ENCODE measurements around the gene FAM53A.

- no peak for TF ChIP-seq CTCF (IDR thresholded peaks at IDR 0.05; ENCODE audit: poor library complexity)
- no peak for TF ChIP-seq EZH2phosphoT487 (IDR thresholded peaks at IDR 0.05; ENCODE audit: low read depth, severe bottlenecking, unreplicated experiment)
Observed at GRCh38 chr4:1685235-1686150, 1.4 kb upstream of the FAM53A start.
